Gastrocnemius medialis (tissue), 4 donors: ENCODE data around the gene AMER1. TPM values are rescaled to one million over a fixed set of nuclear protein-coding genes. Genes with fewer than 3 reads are reported as not detected.
A peak's percentile ranks its signal among the peaks of the same experiment; 100 is the strongest.
"Not testable (repeated sequence)": the region's sequence is repeated elsewhere in the genome, so short reads cannot be mapped to it uniquely, and the experiment has no call there.

Source experiments
- ATAC-seq, 2 donors: fragments of 150-250 bp; one replicate each; pipeline ENCODE4 v1.9.1; 2016
- DNase-seq, 2 donors: peaks; one replicate each; pipeline ENCODE4 v3.0.0-alpha.2; 2019
- H3K27ac ChIP-seq, 4 donors: fragments of 200-600 bp; sonication (generic); 1 replicate in 1 of 4; 2 replicates in 3 of 4; pipeline ENCODE4 v1.5.1; 2016 to 2018; ENCODE audit warnings: mild to moderate bottlenecking in 2 of 4, moderate library complexity in 1 of 4
- H3K27me3 ChIP-seq, 3 donors: fragments of 200-600 bp; sonication (generic) in 2 of 3; 1 replicate in 1 of 3; 2 replicates in 2 of 3; pipeline versions ENCODE4 v1.5.1 to v1.6.0; 2016 to 2019; ENCODE audit warnings: mild to moderate bottlenecking in 1 of 3, moderate library complexity in 1 of 3
- H3K36me3 ChIP-seq, 2 donors: fragments of 200-600 bp; sonication (generic) in 1 of 2; one replicate each; pipeline ENCODE4 v1.5.1; 2017 to 2018
- H3K4me1 ChIP-seq, 2 donors: fragments of 200-600 bp; sonication (generic) in 1 of 2; one replicate each; pipeline ENCODE4 v1.5.1; 2016 to 2017; ENCODE audit warnings: mild to moderate bottlenecking in 2 of 2
- H3K4me3 ChIP-seq, 4 donors: fragments of 200-600 bp; sonication (generic) in 3 of 4; 1 replicate in 1 of 4; 2 replicates in 3 of 4; pipeline ENCODE4 v1.5.1; 2016 to 2019; ENCODE audit warnings: mild to moderate bottlenecking in 2 of 4
- H3K9me3 ChIP-seq, 3 donors: fragments of 200-600 bp; sonication (generic) in 2 of 3; 1 replicate in 1 of 3; 2 replicates in 2 of 3; pipeline ENCODE4 v1.5.1; 2016 to 2019
- POLR2A ChIP-seq, 2 donors: fragments of 450-650 bp; IDR thresholded peaks; one replicate each; pipeline ENCODE4 v1.6.1; 2017; ENCODE audit warnings: antibody characterized with exemption in 2 of 2, mild to moderate bottlenecking in 2 of 2, moderate library complexity in 2 of 2
- in situ Hi-C, 4 donors: fragments of 200-750 bp; cut with MboI; loops; one replicate each; pipeline versions ENCODE4 v1.15.0 to v1.8.0; 2017; ENCODE audit warnings: low sequenced_read_pairs in 4 of 4
- intact Hi-C: fragments of 100-400 bp; cut with DNase I; formaldehyde crosslinking; loops from one replicate; pipeline ENCODE4 v1.15.1; 2023; ENCODE audit warnings: low total_unique reads
- total RNA-seq, 4 donors: library from RNA; depleted of rRNA; stranded (reverse); fragments of >200 nt; gene quantifications; one replicate each; pipeline versions ENCODE4 v1.1.0 to v1.2.3, GENCODE V29; 2016
- TF ChIP-seq, protein P1 (sequence below), 5 experiments: fragments of 450-650 bp in 3 of 5; fragments of 200-600 bp in 2 of 5; sonication (generic) in 2 of 5; IDR thresholded peaks in 4 of 5; conservative IDR thresholded peaks in 1 of 5; 1 replicate in 4 of 5; 2 replicates in 1 of 5; pipeline ENCODE4 v1.5.1; 2016 to 2019; ENCODE audit warnings: antibody characterized with exemption in 5 of 5, mild to moderate bottlenecking in 3 of 5, moderate library complexity in 3 of 5

The AMER1 gene
- 1 to 10 TPM; 4.3 to 10.0 (median 6.7) TPM for total RNA-seq

- peak; percentile 66 for ATAC-seq
Measured at GRCh38 chrX:64205441-64205734, at the start of gene AMER1. AMER1 (minus strand) TSS chrX:64205708; CDS start chrX:64193286, 12,422 bp downstream.

DNA sequence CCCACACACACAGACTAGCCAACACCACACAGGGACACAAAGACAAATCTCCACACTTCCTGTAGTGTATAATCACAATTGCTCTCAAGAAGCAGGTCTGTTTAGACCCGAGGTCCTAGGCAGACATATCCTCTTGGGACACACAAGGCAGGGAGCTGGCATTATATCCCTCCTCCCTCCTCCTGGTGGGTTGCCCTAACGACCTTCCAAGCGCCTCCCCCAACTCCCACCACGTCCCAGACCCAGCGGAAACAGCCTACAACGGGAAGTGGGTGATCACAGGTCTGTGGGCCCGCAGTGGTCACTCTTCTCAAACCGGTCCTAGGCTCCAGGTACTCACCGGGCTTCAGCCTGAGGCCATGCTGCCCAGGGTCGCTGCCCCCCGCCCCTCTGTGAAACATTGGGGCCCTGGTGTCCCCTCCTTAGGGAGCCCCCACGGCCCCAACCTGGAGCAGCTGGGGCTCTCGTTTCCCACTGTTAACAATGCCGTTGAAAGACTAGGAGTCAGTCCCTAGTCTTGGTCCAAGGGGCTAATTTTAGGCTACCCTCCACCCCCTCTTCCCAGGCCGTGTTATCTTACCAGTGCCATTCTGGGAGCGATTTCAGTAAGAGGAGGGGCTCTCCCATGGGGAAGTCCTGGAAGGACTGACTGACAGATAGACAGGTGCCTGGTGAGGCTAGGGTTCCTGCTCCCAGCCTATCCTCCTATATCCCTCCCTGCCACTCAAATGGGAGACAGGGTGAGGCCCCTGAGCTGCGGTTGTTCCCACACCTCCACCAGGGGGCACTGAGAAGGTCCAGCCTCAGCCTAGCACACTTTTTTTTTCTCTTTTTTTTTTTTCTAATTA lies 24.8 kb upstream of the AMER1 start, which contains the start of gene ASB12:
Gene ASB12 (minus strand): TSS at position 485 of the 848 bp plus-strand sequence. CDS start 4,957 bp downstream, outside the sequence.
- Histone ChIP-seq H3K36me3 (no peaks in the 10 kb centered on the region), H3K9me3 (no peaks in the 10 kb centered on the region), H3K27me3 (no peaks in the 10 kb centered on the region), H3K27ac (peak within 1 kb of the TSS; percentile 83 to 89 (median 84)), H3K4me3 (peak within 1 kb of the TSS; percentile 44 to 60 (median 51)), H3K4me1 (peaks cover 0 to 3% of the 10 kb centered on the region in 2 donors)
- in situ Hi-C loops (loop anchor here in 1 of 4 donors (25.0 kb wide), 1 partner anchor 107 kb away; no protein-coding TSS in a partner anchor), intact Hi-C loops (loop anchor here (1.0 kb wide), 1 partner anchor 25 kb away; the partner anchor contains the start of gene AMER1)
- ATAC-seq (peak; percentile 90 to 96), DNase-seq (peak; percentile 34 to 80)
- TF ChIP-seq, protein P1, sequence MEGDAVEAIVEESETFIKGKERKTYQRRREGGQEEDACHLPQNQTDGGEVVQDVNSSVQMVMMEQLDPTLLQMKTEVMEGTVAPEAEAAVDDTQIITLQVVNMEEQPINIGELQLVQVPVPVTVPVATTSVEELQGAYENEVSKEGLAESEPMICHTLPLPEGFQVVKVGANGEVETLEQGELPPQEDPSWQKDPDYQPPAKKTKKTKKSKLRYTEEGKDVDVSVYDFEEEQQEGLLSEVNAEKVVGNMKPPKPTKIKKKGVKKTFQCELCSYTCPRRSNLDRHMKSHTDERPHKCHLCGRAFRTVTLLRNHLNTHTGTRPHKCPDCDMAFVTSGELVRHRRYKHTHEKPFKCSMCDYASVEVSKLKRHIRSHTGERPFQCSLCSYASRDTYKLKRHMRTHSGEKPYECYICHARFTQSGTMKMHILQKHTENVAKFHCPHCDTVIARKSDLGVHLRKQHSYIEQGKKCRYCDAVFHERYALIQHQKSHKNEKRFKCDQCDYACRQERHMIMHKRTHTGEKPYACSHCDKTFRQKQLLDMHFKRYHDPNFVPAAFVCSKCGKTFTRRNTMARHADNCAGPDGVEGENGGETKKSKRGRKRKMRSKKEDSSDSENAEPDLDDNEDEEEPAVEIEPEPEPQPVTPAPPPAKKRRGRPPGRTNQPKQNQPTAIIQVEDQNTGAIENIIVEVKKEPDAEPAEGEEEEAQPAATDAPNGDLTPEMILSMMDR (IDR thresholded peaks at IDR 0.05 in 4 of 5, conservative IDR thresholded peaks at IDR 0.05 in 1 of 5) = peak in 2 of 5 experiments; percentile 20 to 50
- peak; percentile 50 to 71 for TF ChIP-seq POLR2A (IDR thresholded peaks at IDR 0.05)

More at GRCh38 chrX:64205441-64205734, at the start of gene AMER1:
- peaks cover 21 to 27% of the 10 kb centered on the region in 2 donors for H3K4me1 ChIP-seq
- peak within 1 kb of the TSS; percentile 60 to 66 (median 64) for H3K4me3 ChIP-seq
- intact Hi-C loops (loop anchor here (1.0 to 10.0 kb wide), 5 partner anchors 25 to 1329 kb away; partner anchors contain the start of genes ASB12, LAS1L and MTMR8), in situ Hi-C loops (loop anchor here in 2 of 4 donors (25.0 kb wide), 1 partner anchor 443 kb away; a partner anchor contains a TSS)
- no peak for DNase-seq
- no peaks in the 10 kb centered on the region for H3K27me3 ChIP-seq
- TF ChIP-seq, protein P1 (IDR thresholded peaks at IDR 0.05 in 4 of 5, conservative IDR thresholded peaks at IDR 0.05 in 1 of 5) = no peak
- TF ChIP-seq POLR2A (IDR thresholded peaks at IDR 0.05) = peak in 1 of 2 donors; percentile 71
- peak within 1 kb of the TSS; percentile 79 to 96 (median 90) for H3K27ac ChIP-seq
- no peaks in the 10 kb centered on the region for H3K36me3 ChIP-seq
- H3K9me3 ChIP-seq = no peaks in the 10 kb centered on the region

- Histone ChIP-seq H3K27me3 (no peaks in the 10 kb centered on the region), H3K4me1 (peaks cover 0 to 3% of the 10 kb centered on the region in 2 donors), H3K4me3 (peak overlapping the region in 2 of 4 donors; percentile 50 to 60), H3K9me3 (no peaks in the 10 kb centered on the region), H3K36me3 (no peaks in the 10 kb centered on the region), H3K27ac (peak overlapping the region; percentile 83 to 89 (median 84))
- DNase-seq (peak in 1 of 2 donors; percentile 22), ATAC-seq (peak; percentile 28 to 68)
- in situ Hi-C loops = loop anchor here in 1 of 4 donors (25.0 kb wide), 1 partner anchor 108 kb away; no protein-coding TSS in a partner anchor
- no peak for TF ChIP-seq POLR2A (IDR thresholded peaks at IDR 0.05)
- TF ChIP-seq, protein P1 (IDR thresholded peaks at IDR 0.05 in 4 of 5, conservative IDR thresholded peaks at IDR 0.05 in 1 of 5) = no peak
- intact Hi-C loops = loop anchor here (1.0 kb wide), 1 partner anchor 35 kb away; no protein-coding TSS in a partner anchor
Measured at GRCh38 chrX:64229154-64229553, 23.6 kb upstream of the AMER1 start.

GRCh38 chrX:64218023-64218422 lies 12.5 kb upstream of the AMER1 start:
- DNase-seq (no peak), ATAC-seq (no peak)
- Histone ChIP-seq H3K27ac (no peak overlapping the region), H3K4me1 (no peaks in the 10 kb centered on the region), H3K27me3 (no peaks in the 10 kb centered on the region), H3K36me3 (no peaks in the 10 kb centered on the region), H3K4me3 (no peak overlapping the region), H3K9me3 (no peaks in the 10 kb centered on the region)
- in situ Hi-C loops (loop anchor here in 2 of 4 donors (25.0 kb wide), 1 partner anchor 456 kb away; a partner anchor contains a TSS), intact Hi-C loops (no loop called here)
- no peak for TF ChIP-seq POLR2A (IDR thresholded peaks at IDR 0.05)
- TF ChIP-seq, protein P1 (IDR thresholded peaks at IDR 0.05 in 4 of 5, conservative IDR thresholded peaks at IDR 0.05 in 1 of 5) = no peak

DNA sequence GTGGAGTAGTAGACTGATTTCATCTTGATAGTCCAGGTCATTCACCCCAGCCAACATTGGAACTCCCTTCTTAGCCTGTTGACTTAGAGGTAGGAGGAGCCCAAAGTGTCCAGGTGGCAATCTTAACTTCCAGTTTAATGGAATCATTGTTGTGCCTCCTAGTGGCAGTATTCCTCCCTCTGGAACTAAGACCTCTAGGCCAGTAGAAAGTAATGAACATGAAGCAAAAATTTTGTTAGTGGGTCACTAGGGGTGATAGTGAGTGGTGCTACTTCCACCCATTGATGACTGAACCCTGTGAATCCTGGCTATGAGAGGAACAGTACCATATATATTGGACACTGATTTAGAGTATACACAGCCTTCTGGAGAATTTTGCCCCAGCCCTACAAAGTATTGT lies 8.5 kb upstream of the AMER1 start:
- intact Hi-C loops, H3K4me3 ChIP-seq, H3K36me3 ChIP-seq, H3K27me3 ChIP-seq, H3K27ac ChIP-seq, H3K9me3 ChIP-seq, DNase-seq, ATAC-seq, H3K4me1 ChIP-seq: not testable (repeated sequence)
- in situ Hi-C loops = loop anchor here in 2 of 4 donors (25.0 kb wide), 1 partner anchor 452 kb away; a partner anchor contains a TSS
